ENCODE results near the gene ACTG1. TPM values are rescaled to one million over a fixed set of nuclear protein-coding genes. Genes with fewer than 3 reads are reported as not detected.
A peak's percentile ranks its signal among the peaks of the same experiment; 100 is the strongest.

The ACTG1 gene
- total RNA-seq, 4 donors from 2014 or later: 1,023 to 5,472 (median 2,159) TPM

GRCh38 chr17:81538651-81539570, 26.3 kb upstream of the ACTG1 start:
- Histone ChIP-seq H3K27me3 (no peaks in the 10 kb centered on the region), H3K9me3 (no peaks in the 10 kb centered on the region), H3K4me1 (no peaks in the 10 kb centered on the region), H3K4me3 (no peak overlapping the region), H3K27ac (no peak overlapping the region), H3K36me3 (no peaks in the 10 kb centered on the region)
- DNase-seq: no peak
- intact Hi-C loops (cut with DNase I; ENCODE audit: low total_unique reads): no loop called here
- no peak for TF ChIP-seq POLR2A (IDR thresholded peaks at IDR 0.05)

- Histone ChIP-seq H3K9me3 (no peaks in the 10 kb centered on the region), H3K4me1 (no peaks in the 10 kb centered on the region), H3K4me3 (no peak overlapping the region), H3K27me3 (no peaks in the 10 kb centered on the region), H3K36me3 (no peaks in the 10 kb centered on the region), H3K27ac (no peak overlapping the region)
- no peak for DNase-seq
- intact Hi-C loops (cut with DNase I; ENCODE audit: low total_unique reads): no loop called here
- TF ChIP-seq CTCF (IDR thresholded peaks at IDR 0.05): no peak
- no peak for TF ChIP-seq POLR2A (IDR thresholded peaks at IDR 0.05)
These were observed 25.4 kb upstream of the ACTG1 start for GRCh38 chr17:81537856-81538555.

- DNase-seq: no peak
- Histone ChIP-seq H3K36me3 (no peaks in the 10 kb centered on the region), H3K9me3 (no peaks in the 10 kb centered on the region), H3K27me3 (no peaks in the 10 kb centered on the region), H3K4me1 (no peaks in the 10 kb centered on the region), H3K4me3 (no peak overlapping the region), H3K27ac (no peak overlapping the region)
- TF ChIP-seq POLR2A (IDR thresholded peaks at IDR 0.05): no peak
- TF ChIP-seq CTCF (IDR thresholded peaks at IDR 0.05): peak in 3 of 4 experiments; percentile 44 to 67 (median 63)
- intact Hi-C loops (cut with DNase I; ENCODE audit: low total_unique reads): no loop called here
These were observed 24.8 kb upstream of the ACTG1 start for GRCh38 chr17:81537343-81537855.

- no peaks in the 10 kb centered on the region for H3K36me3 ChIP-seq
- TF ChIP-seq CTCF (IDR thresholded peaks at IDR 0.05): no peak
- TF ChIP-seq POLR2A (IDR thresholded peaks at IDR 0.05): no peak
- intact Hi-C loops (cut with DNase I; ENCODE audit: low total_unique reads): no loop called here
These were observed 24.0 kb upstream of the ACTG1 start for GRCh38 chr17:81536299-81537290.

More at GRCh38 chr17:81536299-81537290, 24.0 kb upstream of the ACTG1 start:
- no peak overlapping the region for H3K27ac ChIP-seq
- H3K9me3 ChIP-seq: no peaks in the 10 kb centered on the region
- no peaks in the 10 kb centered on the region for H3K27me3 ChIP-seq
- no peak overlapping the region for H3K4me3 ChIP-seq
- no peak for DNase-seq
- H3K4me1 ChIP-seq: no peaks in the 10 kb centered on the region

All from uterus (tissue), 4 donors.